ENCODE data around the gene CADM2.

GRCh38 chr3:85102781-85103180 lies 144.0 kb downstream of the CADM2 start:
- no peak for TF ChIP-seq CTCF (conservative IDR thresholded peaks at IDR 0.05)
- TF ChIP-seq ZFX (IDR thresholded peaks at IDR 0.05), result no peak
